MCF 10A (cell line): ENCODE data around the gene PTPRCAP. TPM values are rescaled to one million over a fixed set of nuclear protein-coding genes. Genes with fewer than 3 reads are reported as not detected.

Source experiments
- BruUV-seq: library from RNA; stranded (reverse); fragments of 400-500 nt; replicated peaks from 2 replicates; lab custom pipeline; 2021; lab: Mats Ljungman, UMichigan
- CTCF ChIA-PET: fragments of 300-600 bp; sonication (Branson Sonifier 250); formaldehyde crosslinking; extraction: SDS; loops from one replicate; lab custom pipeline; 2021; ENCODE audit warnings: antibody characterized with exemption, inconsistent platforms; lab: Yijun Ruan, JAX
- POLR2A ChIA-PET: fragments of 300-600, 350-650 bp; sonication (Branson Sonifier 250); formaldehyde crosslinking; extraction: SDS; loops from one replicate; lab custom pipeline; 2020; ENCODE audit warnings: antibody characterized with exemption, inconsistent platforms; lab: Yijun Ruan, JAX
- DNase-seq: peaks from one replicate; pipeline ENCODE4 v3.0.0-alpha.2; 2018; ENCODE audit not compliant: unreplicated experiment
- H3K27ac Mint-ChIP-seq: one replicate; pipeline ENCODE4 v1.8.0; 2022; ENCODE audit warnings: mild to moderate bottlenecking, low read depth, mixed read lengths; ENCODE audit not compliant: unreplicated experiment
- H3K27me3 Mint-ChIP-seq: one replicate; pipeline ENCODE4 v1.8.0; 2022; ENCODE audit warnings: mixed read lengths; ENCODE audit not compliant: insufficient read depth, unreplicated experiment
- H3K36me3 Mint-ChIP-seq: one replicate; pipeline ENCODE4 v1.8.0; 2022; ENCODE audit warnings: mild to moderate bottlenecking, moderate library complexity, mixed read lengths; ENCODE audit not compliant: insufficient read depth, unreplicated experiment
- H3K4me1 Mint-ChIP-seq: one replicate; pipeline ENCODE4 v1.8.0; 2022; ENCODE audit warnings: mixed read lengths; ENCODE audit not compliant: insufficient read depth, unreplicated experiment
- H3K4me3 Mint-ChIP-seq: one replicate; pipeline ENCODE4 v1.8.0; 2022; ENCODE audit warnings: mild to moderate bottlenecking, moderate library complexity, mixed read lengths; ENCODE audit not compliant: unreplicated experiment
- H3K9me3 Mint-ChIP-seq: one replicate; pipeline ENCODE4 v1.8.0; 2022; ENCODE audit warnings: mixed read lengths; ENCODE audit not compliant: unreplicated experiment
- CTCF ChIP-seq: fragments of 200-600 bp; IDR thresholded peaks from one replicate; pipeline ENCODE4 v1.8.0; 2022; ENCODE audit warnings: antibody characterized with exemption, mild to moderate bottlenecking; ENCODE audit not compliant: unreplicated experiment
- intact Hi-C: fragments of 100-400 bp; cut with micrococcal nuclease; formaldehyde crosslinking; loops from 2 replicates; pipeline ENCODE4 v1.14.1; 2022
- total RNA-seq: library from RNA; stranded (reverse); gene quantifications from 2 replicates; pipeline ENCODE4 v1.2.3, GENCODE V29; 2022

Gene PTPRCAP
- total RNA-seq, 1 experiment from 2014 or later: 0.86 TPM

GRCh38 chr11:67393437-67393836 is 44.0 kb downstream of the PTPRCAP start:
- H3K4me3 Mint-ChIP-seq: peak overlapping the region; percentile 35
- H3K27me3 Mint-ChIP-seq: no peaks in the 10 kb centered on the region
- ChIA-PET CTCF (interaction anchor here (0.9 kb wide), 1 partner anchor 42 kb away, joined by 3 read pairs; no protein-coding TSS in a partner anchor), POLR2A (interaction anchor here (0.5 to 0.6 kb wide), 2 partner anchors 27 to 38 kb away, joined by 3 to 4 read pairs; no protein-coding TSS in a partner anchor)
- no peak for DNase-seq
- intact Hi-C loops: no loop called here
- peaks cover 45% of the 10 kb centered on the region for H3K36me3 Mint-ChIP-seq
- no peak overlapping the region for H3K27ac Mint-ChIP-seq
- H3K9me3 Mint-ChIP-seq: no peaks in the 10 kb centered on the region
- no peak for TF ChIP-seq CTCF
- peaks cover 17% of the 10 kb centered on the region for H3K4me1 Mint-ChIP-seq
- no TSS peak for BruUV-seq

GRCh38 chr11:67392183-67392715 is 45.2 kb downstream of the PTPRCAP start:
- H3K4me3 Mint-ChIP-seq: peak overlapping the region; percentile 85
- POLR2A ChIA-PET: interaction anchor here (0.6 to 3.0 kb wide), 26 partner anchors 9 to 273 kb away, joined by 3 to 61 read pairs (median 4); partner anchors contain the start of genes AIP, GRK2, GSTP1 and KDM2A
- intact Hi-C loops: no loop called here
- no peaks in the 10 kb centered on the region for H3K27me3 Mint-ChIP-seq
- CTCF ChIA-PET: interaction anchor here (0.5 to 3.1 kb wide), 8 partner anchors 9 to 50 kb away, joined by 3 to 15 read pairs (median 6); partner anchors contain the start of gene PPP1CA
- no peak overlapping the region for H3K27ac Mint-ChIP-seq
- TSS peak; percentile 47 for BruUV-seq
- TF ChIP-seq CTCF: no peak
- H3K36me3 Mint-ChIP-seq: peaks cover 36% of the 10 kb centered on the region
- H3K9me3 Mint-ChIP-seq: no peaks in the 10 kb centered on the region
- peaks cover 17% of the 10 kb centered on the region for H3K4me1 Mint-ChIP-seq
- DNase-seq: no peak

- BruUV-seq: TSS peak; percentile 60
- Mint-ChIP-seq H3K4me1 (peaks cover 17% of the 10 kb centered on the region), H3K9me3 (no peaks in the 10 kb centered on the region), H3K36me3 (peaks cover 30% of the 10 kb centered on the region), H3K27me3 (no peaks in the 10 kb centered on the region), H3K4me3 (peak within 1 kb of the TSS; percentile 85), H3K27ac (peak within 1 kb of the TSS; percentile 76)
- TF ChIP-seq CTCF: no peak
- DNase-seq: peak; percentile 92
- POLR2A ChIA-PET: interaction anchor here (0.6 to 3.0 kb wide), 31 partner anchors 10 to 272 kb away, joined by 3 to 61 read pairs (median 4); partner anchors contain the start of genes AIP, ANKRD13D, CLCF1 and GRK2
- CTCF ChIA-PET: interaction anchor here (0.6 to 3.1 kb wide), 9 partner anchors 9 to 449 kb away, joined by 3 to 15 read pairs (median 6); partner anchors contain the start of gene PPP1CA
- intact Hi-C loops: no loop called here
Measured at GRCh38 chr11:67391304-67392182, 45.9 kb downstream of the PTPRCAP start, which contains the start of gene RAD9A. RAD9A (plus strand) TSS chr11:67391986; CDS start chr11:67392045, 59 bp downstream.

- intact Hi-C loops: no loop called here
- DNase-seq: no peak
- no TSS peak for BruUV-seq
- Mint-ChIP-seq H3K9me3 (no peaks in the 10 kb centered on the region), H3K4me1 (peaks cover 17% of the 10 kb centered on the region), H3K4me3 (peak overlapping the region; percentile 85), H3K27me3 (no peaks in the 10 kb centered on the region), H3K27ac (peak overlapping the region; percentile 76), H3K36me3 (peaks cover 27% of the 10 kb centered on the region)
- ChIA-PET CTCF (interaction anchor here (0.6 to 3.1 kb wide), 7 partner anchors 8 to 448 kb away, joined by 3 to 15 read pairs (median 5); no protein-coding TSS in a partner anchor), POLR2A (interaction anchor here (0.9 to 3.0 kb wide), 11 partner anchors 9 to 77 kb away, joined by 3 to 61 read pairs (median 8); partner anchors contain the start of genes POLD4 and PPP1CA)
- no peak for TF ChIP-seq CTCF
Measured at GRCh38 chr11:67390947-67391303, 46.6 kb downstream of the PTPRCAP start.
